Colonic mucosa (tissue), 4 donors: Measurements from ENCODE around the gene HADHB. TPM values are rescaled to one million over a fixed set of nuclear protein-coding genes. Genes with fewer than 3 reads are reported as not detected.
"Not testable (repeated sequence)": the region's sequence is repeated elsewhere in the genome, so short reads cannot be mapped to it uniquely, and the experiment has no call there.

Source experiments
- DNase-seq: peaks from one replicate; pipeline ENCODE4 v3.0.0-alpha.2; 2020
- H3K27ac ChIP-seq: fragments of 200-600 bp; one replicate; pipeline ENCODE4 v1.8.0; 2021
- H3K27me3 ChIP-seq: fragments of 200-600 bp; one replicate; pipeline ENCODE4 v1.8.0; 2021
- H3K36me3 ChIP-seq: fragments of 200-600 bp; one replicate; pipeline ENCODE4 v1.8.0; 2021
- H3K4me1 ChIP-seq: fragments of 200-600 bp; one replicate; pipeline ENCODE4 v1.8.0; 2021; ENCODE audit warnings: mild to moderate bottlenecking
- H3K4me3 ChIP-seq: fragments of 200-600 bp; one replicate; pipeline ENCODE4 v1.8.0; 2021
- H3K9ac ChIP-seq, 2 donors: one replicate each; pipeline ENCODE4 v1.7.0; 2013; ENCODE audit warnings: control low read depth in 2 of 2, low read depth in 2 of 2, low read length in 2 of 2
- H3K9me3 ChIP-seq: fragments of 200-600 bp; one replicate; pipeline ENCODE4 v1.8.0; 2021
- intact Hi-C: fragments of 100-400 bp; cut with DNase I; formaldehyde crosslinking; loops from one replicate; pipeline ENCODE4 v1.14.1; 2022
- total RNA-seq, 2 donors: library from RNA; stranded (reverse); fragmentation: NEBNext Ultra II Directional in 1 of 2; extraction: Animal tissue kit (Norgen Biotek cat#: 25700) in 1 of 2; gene quantifications; one replicate each; pipeline ENCODE4 v1.2.1, GENCODE V29; 2021
- TF ChIP-seq, protein P1 (sequence below): fragments of 200-600 bp; IDR thresholded peaks from one replicate; pipeline ENCODE4 v1.8.0; 2022; ENCODE audit warnings: antibody characterized with exemption, mild to moderate bottlenecking
- donor health status: healthy.
- donor health status: DM: no; HTN: no; CAD: no.
- donor health status: DM: no; HTN: no; CAD: no.

Gene HADHB
- total RNA-seq, 2 donors from 2014 or later = 105 to 160 TPM

DNA sequence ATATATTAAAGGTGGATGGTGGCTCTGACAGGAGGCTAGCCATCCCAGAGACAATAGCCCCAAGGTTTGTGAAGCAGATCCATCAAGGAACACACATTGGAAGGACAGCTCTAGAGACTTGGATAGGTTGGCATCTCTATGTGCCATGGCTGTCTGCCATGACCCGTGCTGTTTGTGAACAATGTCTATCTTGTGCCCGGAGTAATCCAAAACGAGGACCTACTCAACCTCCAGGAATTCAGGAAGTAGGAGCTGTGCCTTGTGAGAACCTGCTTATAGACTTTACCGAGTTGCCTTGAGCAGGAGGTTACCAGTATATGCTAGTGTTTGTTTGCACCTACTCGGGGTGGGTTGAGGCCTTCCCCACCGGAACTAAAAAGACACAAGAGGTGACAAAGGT is 58.1 kb downstream of the HADHB start:
- no peak for DNase-seq
- Histone ChIP-seq H3K27ac (no peak overlapping the region), H3K4me1 (no peaks in the 10 kb centered on the region), H3K9me3 (no peaks in the 10 kb centered on the region), H3K27me3 (no peaks in the 10 kb centered on the region), H3K4me3 (no peak overlapping the region), H3K9ac (no peak overlapping the region), H3K36me3 (no peaks in the 10 kb centered on the region)
- intact Hi-C loops = no loop called here
- TF ChIP-seq, protein P1, sequence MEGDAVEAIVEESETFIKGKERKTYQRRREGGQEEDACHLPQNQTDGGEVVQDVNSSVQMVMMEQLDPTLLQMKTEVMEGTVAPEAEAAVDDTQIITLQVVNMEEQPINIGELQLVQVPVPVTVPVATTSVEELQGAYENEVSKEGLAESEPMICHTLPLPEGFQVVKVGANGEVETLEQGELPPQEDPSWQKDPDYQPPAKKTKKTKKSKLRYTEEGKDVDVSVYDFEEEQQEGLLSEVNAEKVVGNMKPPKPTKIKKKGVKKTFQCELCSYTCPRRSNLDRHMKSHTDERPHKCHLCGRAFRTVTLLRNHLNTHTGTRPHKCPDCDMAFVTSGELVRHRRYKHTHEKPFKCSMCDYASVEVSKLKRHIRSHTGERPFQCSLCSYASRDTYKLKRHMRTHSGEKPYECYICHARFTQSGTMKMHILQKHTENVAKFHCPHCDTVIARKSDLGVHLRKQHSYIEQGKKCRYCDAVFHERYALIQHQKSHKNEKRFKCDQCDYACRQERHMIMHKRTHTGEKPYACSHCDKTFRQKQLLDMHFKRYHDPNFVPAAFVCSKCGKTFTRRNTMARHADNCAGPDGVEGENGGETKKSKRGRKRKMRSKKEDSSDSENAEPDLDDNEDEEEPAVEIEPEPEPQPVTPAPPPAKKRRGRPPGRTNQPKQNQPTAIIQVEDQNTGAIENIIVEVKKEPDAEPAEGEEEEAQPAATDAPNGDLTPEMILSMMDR = no peak

DNA sequence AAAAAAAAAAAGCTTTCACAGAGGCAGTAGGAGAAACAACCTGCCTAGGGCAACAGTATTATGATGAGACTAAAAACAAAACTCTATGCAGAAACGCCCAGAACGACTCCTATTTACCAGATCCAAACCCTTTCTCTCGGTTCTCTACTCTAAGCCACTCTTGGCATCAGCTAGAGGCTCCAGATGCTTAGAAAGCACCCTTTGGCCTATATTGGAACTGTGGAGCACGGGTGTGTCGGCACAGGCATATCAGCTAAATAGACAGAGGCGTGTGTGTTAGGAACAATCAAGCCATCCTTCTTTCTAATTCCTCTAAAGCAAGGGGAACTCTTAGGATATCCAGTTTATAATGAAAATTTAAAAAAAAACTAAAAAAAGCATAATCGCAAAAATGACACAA is 60.4 kb downstream of the HADHB start:
- H3K9ac ChIP-seq, H3K4me3 ChIP-seq, DNase-seq, H3K27me3 ChIP-seq, H3K4me1 ChIP-seq, H3K36me3 ChIP-seq, H3K9me3 ChIP-seq, intact Hi-C loops, H3K27ac ChIP-seq: not testable (repeated sequence)

DNA sequence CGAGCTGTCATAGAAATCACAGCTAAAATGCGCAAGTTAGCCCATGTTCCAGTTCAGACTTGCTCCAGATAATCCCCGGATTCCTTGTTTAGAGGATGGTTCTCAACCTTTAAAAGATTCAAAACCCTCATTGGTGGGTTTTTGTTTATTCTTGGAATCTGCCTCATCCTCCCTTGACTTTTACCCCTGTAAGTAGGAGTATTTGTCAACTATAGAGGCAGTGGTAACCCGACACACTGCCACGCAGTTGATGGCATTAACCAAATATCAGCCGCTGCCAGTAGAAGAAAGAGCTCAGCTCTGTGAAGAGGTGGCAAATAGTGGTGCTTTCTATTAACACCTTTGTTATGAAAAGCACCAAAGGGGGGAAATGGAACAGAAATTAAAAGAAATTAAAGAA is 60.8 kb downstream of the HADHB start:
- TF ChIP-seq, protein P1 = no peak
- intact Hi-C loops = no loop called here
- DNase-seq = no peak
- Histone ChIP-seq H3K4me3 (no peak overlapping the region), H3K4me1 (no peaks in the 10 kb centered on the region), H3K36me3 (no peaks in the 10 kb centered on the region), H3K27ac (no peak overlapping the region), H3K27me3 (no peaks in the 10 kb centered on the region), H3K9me3 (no peaks in the 10 kb centered on the region), H3K9ac (no peak overlapping the region)

DNA sequence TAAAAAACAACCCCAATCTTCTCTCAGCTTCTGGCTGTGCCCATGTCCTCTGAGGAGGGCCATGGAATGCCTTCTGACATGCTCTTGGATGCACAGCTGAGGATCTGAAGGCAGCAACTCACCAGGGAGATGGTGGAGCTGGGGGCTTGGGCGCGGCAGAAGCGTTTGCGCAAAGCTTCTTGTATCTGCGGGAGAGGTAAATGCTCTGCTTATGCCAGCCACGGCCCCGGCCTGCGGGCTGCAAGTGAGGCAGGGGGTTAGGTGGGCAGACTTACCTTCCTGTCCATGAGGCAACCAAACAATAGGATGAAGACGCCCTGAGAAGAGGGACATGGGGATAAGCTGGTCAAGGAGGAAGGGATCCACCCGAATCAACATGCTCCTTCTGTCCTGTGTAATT is 65.2 kb downstream of the HADHB start:
- H3K4me1 ChIP-seq = no peaks in the 10 kb centered on the region
- intact Hi-C loops = no loop called here
- no peaks in the 10 kb centered on the region for H3K36me3 ChIP-seq
- DNase-seq = no peak
- H3K27ac ChIP-seq = no peak overlapping the region
- no peak overlapping the region for H3K4me3 ChIP-seq
- no peaks in the 10 kb centered on the region for H3K9me3 ChIP-seq
- no peak overlapping the region for H3K9ac ChIP-seq
- TF ChIP-seq, protein P1 = no peak
- H3K27me3 ChIP-seq = no peaks in the 10 kb centered on the region

DNA sequence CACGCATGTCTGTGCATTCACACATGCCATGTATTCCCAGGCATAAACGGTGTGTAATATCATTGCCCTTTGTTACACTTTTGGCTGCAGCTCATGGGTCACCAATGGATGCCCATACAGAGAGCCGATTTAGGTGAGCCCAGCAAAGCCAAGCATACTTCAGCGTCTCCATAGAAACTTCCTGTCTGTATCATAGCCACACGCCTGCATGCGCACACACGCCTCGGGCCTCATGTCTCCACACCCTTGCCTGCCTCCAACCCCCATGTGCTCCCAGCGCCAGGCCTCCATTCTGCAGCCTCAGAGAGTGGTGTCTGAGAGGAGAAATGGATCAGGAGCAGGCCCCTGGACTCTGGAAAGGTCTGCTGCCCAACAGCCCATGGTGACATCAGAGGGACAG is 67.7 kb downstream of the HADHB start:
- H3K9ac ChIP-seq = no peak overlapping the region
- H3K9me3 ChIP-seq = no peaks in the 10 kb centered on the region
- no peaks in the 10 kb centered on the region for H3K4me1 ChIP-seq
- no peaks in the 10 kb centered on the region for H3K36me3 ChIP-seq
- H3K27me3 ChIP-seq = no peaks in the 10 kb centered on the region
- H3K4me3 ChIP-seq = no peak overlapping the region
- TF ChIP-seq, protein P1 = no peak
- intact Hi-C loops = no loop called here
- no peak for DNase-seq
- H3K27ac ChIP-seq = no peak overlapping the region

DNA sequence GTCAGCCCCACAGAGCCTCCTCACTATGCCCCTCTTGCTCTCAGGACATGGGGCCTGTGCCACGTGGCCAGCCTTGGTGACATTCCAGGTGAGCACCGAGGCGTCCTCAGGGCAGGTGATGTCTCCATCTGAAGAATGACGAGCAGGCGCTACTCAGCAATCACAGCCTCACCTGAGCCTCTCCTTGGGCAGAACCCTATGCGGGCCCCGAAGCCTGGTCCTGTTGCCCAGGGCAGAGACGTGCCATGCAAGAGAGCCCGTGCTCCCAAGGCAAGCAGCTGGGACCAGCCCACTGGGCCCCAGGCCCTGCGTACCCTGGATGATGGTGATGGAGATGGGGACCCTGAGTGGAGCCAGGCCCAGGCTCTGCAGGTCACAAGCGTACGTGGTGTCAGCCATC is 68.7 kb downstream of the HADHB start:
- H3K27ac ChIP-seq = no peak overlapping the region
- no peaks in the 10 kb centered on the region for H3K4me1 ChIP-seq
- H3K36me3 ChIP-seq = no peaks in the 10 kb centered on the region
- no peaks in the 10 kb centered on the region for H3K9me3 ChIP-seq
- H3K4me3 ChIP-seq = no peak overlapping the region
- TF ChIP-seq, protein P1 = no peak
- intact Hi-C loops = no loop called here
- no peaks in the 10 kb centered on the region for H3K27me3 ChIP-seq
- no peak for DNase-seq
- no peak overlapping the region for H3K9ac ChIP-seq
